GM19025 (cell line): ENCODE data around the gene FOXP4.

Source experiments
- ATAC-seq: cut with Tn5 transposase; IDR thresholded peaks from one replicate; pipeline ENCODE4 v1.9.1; 2021; ENCODE audit warnings: mild to moderate bottlenecking, low read depth, moderate library complexity; ENCODE audit not compliant: unreplicated experiment

FOXP4 gene

DNA sequence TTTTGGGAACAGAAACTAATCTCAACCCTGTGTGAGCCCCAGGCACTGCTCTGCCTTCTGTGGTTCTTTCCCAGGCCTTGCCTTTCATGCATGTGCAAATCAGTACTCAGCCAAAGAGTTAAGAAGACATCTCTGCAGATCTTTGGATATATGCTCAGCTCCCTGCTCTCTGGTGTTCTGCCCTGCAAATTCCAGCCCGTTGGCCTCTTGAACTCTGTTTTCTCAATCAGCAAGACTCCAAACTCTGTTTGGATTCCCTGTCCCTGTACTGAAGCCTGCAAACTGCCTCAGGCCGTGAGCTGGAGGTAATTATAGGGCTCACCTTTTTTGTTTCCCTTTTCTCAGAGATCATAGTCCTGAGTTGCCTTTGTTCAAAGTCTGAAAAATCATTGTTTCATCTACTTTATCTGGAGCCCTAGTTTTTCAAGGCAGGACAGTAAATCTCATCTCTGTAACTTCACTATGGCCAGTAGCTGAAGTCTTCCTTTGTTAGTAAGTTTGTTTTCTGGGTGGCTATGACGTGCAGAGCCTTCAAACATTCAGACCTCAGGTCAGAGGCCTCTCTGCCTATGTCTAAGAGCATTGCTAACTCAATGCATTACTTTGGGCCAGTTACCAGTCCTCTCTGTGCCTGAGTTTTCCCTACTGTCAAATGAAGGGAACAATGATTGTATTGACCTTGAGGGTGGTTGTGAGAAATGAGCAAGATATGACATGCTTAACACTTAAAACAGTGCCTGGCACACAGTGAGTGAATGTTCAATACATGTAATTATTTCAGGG lies 76.2 kb downstream of the FOXP4 start:
- ATAC-seq: no peak

DNA sequence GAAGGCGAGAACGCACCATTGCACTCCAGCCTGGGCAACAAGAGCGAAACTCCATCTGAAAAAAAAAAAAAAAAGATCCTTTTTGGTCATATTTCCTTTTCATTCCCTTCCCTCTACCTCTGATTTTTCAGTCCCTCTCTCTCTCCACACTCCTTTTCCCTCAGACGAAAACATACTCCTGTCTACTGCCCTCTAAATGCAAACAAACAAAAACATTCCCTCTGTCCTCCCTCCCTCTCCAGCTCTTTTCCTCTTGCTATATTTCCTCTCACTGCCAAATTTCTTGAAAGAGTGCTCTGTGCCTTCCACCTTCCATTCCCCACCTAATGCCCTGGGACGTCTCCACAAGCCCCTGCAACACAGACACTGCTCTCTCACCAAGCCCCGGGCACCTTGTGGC lies 77.1 kb downstream of the FOXP4 start:
- no peak for ATAC-seq

DNA sequence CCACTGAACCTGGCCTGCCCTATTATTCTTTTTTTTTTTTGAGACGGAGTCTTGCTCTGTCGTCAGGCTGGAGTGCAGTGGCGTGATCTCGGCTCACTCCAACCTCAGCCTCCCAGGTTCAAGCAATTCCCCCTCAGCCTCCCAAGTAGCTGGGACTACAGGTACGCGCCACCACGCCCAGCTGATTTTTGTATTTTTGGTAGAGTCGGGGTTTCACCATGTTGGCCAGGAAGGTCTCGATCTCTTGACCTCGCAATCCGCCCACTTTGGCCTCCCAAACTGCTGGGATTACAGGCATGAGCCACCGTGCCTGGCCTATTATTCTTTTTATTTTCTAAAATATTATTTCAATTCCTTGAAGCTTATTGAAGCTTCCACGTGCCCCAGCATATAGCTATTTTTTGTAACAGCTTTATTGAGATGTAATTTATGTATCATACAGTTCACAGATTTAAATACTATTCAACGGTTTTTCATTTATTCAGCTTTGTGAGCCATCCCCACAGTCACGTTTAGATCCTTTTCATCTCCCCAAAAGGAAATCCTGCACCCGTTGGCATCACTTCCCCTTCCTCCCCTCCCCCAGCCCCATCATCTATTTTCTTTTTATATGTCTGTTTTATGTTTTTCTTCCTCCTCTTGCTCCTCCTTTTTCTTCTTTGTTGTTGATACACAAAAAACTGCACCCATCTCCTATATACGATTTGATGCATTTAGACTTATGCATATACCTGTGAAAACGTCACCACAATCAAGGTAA lies 78.6 kb downstream of the FOXP4 start:
- no peak for ATAC-seq

DNA sequence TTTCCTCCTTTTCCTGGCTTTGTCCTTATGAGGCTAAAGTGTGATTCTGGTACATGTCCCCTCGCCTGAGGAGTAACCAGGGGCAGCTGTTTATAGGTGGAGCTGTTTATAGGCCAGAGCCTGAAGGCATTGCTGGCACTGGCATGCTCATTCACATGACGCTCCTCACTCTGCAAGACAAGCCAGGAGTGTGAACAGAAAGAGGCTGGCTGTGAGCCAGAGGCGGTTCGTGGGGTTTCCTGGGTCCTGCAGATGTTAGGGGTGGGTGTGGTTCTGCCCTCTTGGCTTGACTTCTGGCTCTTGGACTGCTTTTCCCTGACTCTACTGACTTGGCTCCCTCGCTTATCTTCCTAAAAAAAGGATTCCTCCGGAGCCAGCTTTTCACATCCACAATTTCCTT lies 79.3 kb downstream of the FOXP4 start:
- ATAC-seq: no peak

DNA sequence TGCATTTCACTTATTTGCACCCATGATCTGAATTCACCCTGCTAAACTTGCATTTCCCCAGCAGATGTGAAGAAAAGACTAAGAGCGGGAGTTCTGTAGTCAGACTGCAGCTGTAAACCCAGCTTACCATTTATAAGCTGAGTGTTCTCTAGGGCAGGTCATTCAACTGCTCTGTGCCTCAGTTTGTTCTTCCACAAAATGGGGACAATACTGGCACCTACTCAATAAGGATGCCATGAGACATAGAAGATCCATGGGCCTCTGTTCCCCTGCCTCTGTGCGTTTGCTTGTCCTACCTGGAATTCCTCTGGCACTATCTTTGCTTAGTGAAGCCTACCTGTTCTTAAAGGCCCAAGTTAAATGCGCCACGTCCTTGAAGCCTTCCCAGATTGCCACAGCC lies 79.8 kb downstream of the FOXP4 start:
- ATAC-seq: no peak

DNA sequence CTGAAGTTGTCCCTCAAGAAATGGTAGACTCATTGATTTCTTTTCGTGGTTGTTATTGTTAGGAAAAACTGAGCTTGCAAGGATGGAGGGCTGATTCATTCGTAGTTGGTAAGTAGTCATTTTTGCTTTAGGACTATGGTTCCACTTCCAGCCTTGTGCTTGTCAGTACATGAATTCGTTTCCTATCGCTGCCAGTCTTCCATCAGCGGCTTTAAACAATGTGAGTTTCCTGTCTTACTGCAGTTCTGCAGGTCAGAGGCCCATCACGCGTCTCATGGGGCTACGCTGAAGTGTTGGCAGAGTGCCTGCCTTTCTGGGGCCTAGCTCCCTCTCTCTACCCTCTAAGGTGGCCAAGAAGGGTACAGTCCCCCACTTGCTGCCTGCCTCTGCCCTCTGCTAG lies 80.7 kb downstream of the FOXP4 start:
- ATAC-seq: no peak

DNA sequence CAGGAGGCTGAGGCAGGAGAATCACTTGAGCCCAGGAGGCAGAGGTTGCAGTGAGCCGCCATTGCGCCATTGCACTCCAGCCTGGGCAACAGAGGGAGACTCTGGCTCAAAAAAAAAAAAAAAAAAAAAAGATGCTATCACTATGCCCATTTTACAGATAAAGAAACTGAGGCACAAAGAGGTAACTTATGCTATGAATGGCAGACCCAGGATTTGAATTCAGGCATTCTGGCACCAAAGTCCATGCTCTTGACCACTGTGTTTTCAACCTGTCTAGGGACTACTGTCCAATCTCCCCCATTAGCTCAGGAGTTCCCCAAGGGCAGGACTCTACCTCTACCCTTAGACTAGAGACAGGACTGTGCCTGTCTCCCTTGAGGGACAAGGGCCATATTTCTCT lies 82.9 kb downstream of the FOXP4 start:
- ATAC-seq: no peak

DNA sequence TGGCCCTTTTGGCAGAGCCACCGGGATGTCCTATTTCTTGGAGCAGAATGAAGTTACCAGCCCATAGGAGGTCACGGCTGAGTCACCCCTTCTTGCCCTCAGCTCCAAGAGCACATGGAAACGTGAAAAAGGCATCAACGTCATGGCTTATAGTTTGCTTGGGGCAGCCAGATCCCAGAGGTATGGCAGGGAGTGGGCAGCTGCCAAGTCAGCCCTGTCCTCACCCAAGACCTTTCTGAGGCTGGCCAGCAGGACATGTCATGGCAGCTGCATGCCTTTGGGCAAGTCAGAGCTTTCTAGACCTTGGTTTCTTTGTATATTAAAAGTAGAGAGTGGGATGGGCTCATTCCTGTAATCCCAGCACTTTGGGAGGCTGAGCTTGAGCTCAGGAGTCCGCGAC lies 83.9 kb downstream of the FOXP4 start:
- no peak for ATAC-seq

DNA sequence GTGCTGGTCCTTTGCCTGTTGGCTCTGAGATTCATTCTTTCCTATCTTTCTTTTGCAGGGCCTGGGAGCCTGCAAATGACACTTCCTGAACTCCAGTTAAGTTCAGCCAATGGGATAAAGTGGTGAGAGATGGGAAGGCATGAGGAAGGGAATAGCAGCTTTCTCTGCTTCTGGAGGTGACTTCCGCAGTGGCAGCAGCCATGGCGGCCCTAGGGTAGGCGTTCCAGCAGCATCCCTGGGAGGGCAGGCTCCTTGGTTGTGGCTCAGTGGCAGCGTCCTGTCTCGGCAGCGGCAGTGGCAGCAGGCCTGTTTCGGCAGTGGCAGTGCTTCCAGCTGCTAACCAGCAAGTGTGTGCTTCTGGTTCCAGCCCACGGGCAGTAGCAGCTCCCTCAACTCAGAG lies 84.8 kb downstream of the FOXP4 start:
- ATAC-seq: no peak

DNA sequence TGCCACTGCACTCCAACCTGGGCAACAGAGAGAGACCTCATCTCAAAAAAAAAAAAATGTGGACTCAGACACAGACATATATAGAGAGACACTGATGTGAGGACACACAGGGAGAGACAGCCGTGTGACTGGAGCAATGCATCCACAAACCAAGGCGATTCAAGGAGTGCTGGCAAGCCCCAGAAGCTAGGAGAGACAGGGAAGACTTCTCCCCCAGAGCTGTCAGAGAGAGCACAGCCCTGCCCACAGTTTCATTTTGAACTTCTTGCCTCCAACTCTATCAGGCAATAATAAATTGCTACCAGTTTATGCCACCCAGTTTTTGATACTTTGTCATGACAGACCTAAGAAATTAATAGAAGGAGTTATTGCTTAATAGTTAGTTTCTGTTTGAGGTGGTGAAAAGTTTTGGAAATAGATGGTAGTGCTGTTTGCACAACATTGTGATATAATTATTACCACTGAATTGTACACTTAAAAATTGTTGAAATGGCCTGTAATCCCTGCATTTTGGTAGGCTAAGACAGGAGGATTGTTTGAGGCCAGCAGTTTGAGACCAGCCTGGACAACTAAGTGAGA lies 87.0 kb downstream of the FOXP4 start:
- no peak for ATAC-seq

DNA sequence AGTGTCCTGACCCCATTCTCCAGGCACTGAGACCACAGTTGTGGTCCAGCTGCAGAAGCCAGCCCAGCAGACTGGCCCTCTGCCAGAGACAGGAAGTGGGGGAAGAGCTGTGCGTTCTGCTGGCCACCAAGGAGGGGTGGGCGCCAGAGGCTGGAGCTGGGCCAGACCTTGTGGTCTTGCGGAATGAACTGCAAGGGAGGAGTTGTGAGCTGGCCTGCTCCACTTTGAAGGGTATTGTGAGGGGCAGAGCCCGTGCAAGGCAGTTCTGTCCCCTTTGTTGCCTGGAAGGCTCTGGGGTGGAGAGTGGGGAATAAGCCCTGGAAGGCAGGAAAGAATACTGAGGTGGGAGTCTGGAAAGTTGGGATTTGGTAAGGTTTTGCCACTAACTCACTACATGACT lies 88.5 kb downstream of the FOXP4 start:
- no peak for ATAC-seq

DNA sequence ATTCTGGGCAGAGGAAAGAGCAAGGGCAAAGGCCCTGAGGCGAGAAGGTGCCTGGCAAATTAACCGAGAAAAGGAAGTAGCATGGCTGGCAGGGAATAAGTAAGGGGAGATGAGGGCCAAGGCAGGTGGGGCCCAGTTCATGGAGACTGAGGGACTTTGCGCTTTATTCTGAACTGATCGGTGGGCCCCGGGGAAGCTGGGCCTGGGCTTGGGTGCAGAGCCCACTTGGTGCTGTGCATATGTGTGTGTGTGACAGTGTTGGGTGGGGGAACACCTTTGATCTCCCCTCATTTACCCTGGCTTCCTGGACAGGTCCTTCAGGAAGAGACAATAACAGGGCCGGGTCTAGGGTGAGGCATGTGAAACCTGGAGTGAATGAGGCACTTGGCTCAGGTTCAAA lies 89.2 kb downstream of the FOXP4 start:
- no peak for ATAC-seq

DNA sequence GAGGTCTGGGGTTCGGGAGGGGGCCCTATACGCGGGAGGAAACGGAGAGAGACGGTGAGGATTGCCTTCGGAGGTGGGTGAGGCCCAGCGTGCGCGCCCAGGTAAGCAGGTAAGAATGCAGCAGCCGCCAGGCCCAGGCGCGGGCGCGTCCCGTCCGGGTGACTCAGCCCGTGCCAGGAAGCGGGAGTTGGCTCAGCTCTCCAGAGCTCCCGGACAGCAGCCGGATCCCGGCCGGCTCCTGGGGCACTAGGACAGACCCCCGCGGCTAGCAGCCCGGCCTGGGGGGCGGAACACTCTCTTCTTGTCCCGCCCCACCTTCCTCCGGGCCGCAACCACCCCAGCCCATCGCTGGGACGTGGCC lies 90.6 kb downstream of the FOXP4 start:
- ATAC-seq: no peak

DNA sequence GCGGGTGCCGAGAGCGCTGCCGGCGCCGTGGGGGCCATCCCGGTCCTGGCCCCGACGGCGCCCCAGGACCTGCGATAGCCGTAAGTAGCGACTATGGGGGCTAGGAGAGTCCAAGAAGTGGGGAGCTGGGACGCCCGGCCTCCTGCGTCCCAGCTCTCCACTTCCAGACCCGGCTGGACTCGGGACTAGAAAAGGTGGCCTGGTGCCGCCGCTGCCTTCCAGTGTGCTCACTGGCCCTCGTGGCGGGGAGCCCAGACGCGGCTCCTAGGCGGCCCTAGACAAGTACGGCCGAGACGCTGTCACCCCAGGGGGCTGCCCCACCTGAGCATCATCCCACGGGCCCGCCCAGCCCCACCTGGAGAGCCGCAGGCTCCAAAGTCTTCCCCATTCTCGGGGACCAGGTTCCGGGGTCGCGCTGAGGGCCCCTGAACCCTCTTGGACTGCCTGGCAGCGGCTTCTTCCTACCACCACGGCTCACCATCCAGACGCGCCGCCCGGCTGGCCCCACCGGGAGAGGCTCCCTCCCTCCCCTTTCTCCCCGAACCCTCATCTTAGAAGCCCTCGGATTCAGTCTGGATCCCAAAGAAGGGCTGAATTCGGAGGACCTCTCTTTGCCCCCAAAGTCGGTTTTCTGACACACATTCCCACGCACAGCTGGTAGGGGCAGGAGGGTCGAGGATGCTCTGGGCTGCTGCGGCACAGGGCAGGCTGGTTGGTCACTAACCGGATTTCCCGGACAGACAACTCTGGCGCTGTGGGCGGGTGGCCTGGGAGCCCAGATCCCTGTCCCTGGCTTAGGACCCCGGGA lies 91.2 kb downstream of the FOXP4 start:
- no peak for ATAC-seq

DNA sequence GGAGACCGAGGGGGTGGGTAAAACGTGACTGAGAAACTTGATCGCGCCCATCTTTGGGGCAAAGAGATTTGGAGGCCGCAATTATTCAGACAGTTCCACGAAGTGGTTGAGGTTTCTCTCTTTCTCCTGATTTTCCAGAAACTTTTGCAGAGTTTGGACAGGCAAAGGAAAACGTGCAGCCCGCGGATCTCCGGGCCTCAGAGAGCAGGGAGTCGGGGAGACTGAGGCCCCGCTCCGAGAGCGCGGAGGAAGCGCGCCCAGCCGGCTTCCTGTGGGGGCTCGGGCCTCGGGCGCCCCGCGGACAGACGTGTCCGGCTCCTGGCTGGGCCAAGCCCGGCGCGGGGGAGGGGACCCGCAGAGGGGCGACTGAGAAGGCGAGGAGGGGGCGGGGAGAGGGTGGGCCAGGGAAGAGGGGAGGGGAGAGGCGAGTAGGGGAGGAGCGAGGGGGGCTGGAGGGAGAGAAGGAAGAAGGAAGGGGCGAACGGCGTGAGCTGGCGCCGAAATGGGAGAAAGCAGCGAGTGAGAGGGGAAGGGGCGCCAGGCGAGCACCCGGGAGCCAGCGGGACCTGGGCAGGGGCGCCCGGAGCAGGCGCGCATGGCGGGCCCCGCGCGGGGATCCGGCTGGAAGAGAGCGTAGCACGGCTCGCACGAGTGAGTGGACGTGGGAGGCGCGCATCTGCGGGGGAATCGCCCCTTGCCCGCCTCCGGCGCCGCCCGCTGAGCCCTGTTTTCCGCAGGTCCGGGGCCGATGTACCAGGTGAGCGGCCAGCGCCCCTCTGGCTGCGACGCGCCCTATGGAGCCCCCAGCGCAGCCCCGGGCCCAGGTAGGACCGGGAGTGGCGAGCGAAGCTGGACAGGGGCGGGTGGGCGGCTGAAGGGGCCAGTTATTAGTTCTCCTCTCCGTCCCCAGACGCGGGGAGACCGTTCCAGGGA lies 92.1 kb downstream of the FOXP4 start, which contains the start of gene MDFI:
TSS of gene MDFI (plus strand) at position 467 of the 933 bp plus-strand sequence. CDS start at position 749, 282 bp downstream.
- ATAC-seq: no peak

DNA sequence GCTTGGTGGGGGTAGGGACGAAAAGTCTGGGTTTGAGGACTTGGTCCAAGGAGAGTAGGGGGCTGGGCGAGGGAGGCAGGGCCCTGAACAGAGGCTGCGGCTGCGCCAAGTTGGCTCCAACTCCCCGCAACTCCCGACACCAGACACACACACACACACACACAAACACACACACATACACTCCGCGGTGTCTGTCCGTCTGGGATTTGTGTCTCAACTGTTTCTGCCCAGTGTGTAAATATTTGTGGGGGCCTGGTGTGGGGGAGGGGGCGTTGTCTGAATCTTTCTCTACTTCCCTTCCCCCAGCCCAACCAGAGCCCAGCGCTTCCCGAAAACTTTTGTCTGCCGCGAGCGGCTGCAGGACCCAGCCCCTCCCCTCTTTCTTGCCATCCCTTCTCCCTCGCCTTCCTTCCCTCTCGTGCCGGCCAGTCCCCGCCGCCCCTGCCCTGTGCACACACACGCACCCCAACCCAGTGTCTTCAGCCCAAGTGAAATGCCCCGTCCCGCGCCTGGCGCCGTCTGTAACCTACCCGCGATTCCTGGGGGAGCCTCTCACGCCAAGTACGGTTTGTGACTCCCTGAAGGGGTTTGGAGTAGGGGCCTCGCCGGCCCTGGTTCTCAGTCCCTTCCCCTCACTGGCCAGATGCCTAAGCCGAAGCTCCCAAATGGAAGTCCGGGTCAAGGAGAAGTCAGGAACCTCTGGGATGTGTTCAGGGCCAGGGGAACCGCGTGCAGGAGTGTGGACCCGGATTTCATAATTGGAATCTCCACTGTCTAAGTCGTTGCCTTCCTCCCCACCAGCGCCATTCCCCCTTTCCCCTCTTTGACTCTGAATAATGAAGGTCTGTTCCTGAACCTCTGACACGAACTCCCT lies 93.0 kb downstream of the FOXP4 start:
- no peak for ATAC-seq

DNA sequence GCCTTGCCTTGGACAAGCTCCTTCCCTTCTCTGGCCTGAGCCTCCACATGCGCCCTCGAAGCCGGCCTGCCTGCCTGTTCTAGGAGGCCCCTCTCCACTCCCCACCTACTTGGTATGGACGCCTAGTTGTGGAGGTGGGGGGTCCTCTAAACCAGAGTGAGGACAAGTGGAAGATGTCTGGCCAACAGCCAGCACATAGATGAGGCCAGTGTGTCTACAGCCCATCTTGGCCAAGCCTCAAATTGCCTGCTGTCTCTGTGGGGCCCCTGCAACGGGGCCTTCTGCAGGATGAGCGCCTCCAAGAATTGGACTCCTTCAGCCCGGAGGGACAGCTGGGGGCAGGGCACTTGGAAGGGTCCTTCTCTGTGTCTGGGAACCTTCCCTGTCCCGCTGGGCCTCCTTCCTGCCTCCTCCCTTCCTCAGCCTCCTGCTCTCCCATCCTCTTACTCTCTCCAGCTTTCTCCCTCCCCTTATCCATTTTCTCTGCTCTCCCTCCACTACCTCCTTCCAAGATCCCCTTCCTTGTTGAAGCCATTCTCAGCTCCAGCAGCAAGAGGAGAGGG lies 93.7 kb downstream of the FOXP4 start:
- no peak for ATAC-seq

DNA sequence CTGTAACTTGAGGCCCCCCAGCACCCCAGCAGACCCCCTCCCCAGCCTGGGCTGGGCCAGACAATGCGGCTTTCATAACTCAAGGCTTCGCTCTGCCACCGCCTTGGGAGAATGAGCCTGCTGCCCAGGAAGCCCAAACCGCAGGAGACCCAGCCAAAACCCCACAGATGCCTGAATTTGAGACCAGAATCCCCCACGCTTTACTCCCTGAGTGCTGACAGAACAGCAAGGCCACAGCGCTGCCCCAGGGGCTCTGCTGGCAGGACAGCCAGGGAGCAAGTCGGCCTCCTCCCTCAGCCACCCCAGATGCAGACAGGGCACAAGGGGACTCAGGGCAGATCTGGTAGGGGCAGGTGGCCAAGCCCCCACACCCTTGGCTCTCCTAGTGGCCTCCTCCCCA lies 94.2 kb downstream of the FOXP4 start:
- ATAC-seq: no peak
